CD4-positive, alpha-beta T cell treated with Interferon gamma for 1 hour (primary cell): ENCODE measurements around the gene IMP3.
"Not testable (repeated sequence)": the region's sequence is repeated elsewhere in the genome, so short reads cannot be mapped to it uniquely, and the experiment has no call there.

Experiments
- DNase-seq: peaks from one replicate; pipeline ENCODE4 v3.0.0-alpha.2; 2020

IMP3 gene

GRCh38 chr15:75639709-75640482 is at the start of gene IMP3:
Gene IMP3 (minus strand): TSS chr15:75640224. CDS start chr15:75640168, 56 bp downstream.
- DNase-seq = peak; percentile 91

GRCh38 chr15:75689429-75689828 is 49.4 kb upstream of the IMP3 start:
- not testable (repeated sequence) for DNase-seq

GRCh38 chr15:75688831-75689230 is 48.8 kb upstream of the IMP3 start:
- no peak for DNase-seq

GRCh38 chr15:75688278-75688557 is 48.2 kb upstream of the IMP3 start:
- no peak for DNase-seq

GRCh38 chr15:75687486-75688277 is 47.7 kb upstream of the IMP3 start:
- no peak for DNase-seq

GRCh38 chr15:75686212-75686642 is 46.2 kb upstream of the IMP3 start:
- peak; percentile 73 for DNase-seq

GRCh38 chr15:75685195-75685594 is 45.2 kb upstream of the IMP3 start:
- DNase-seq = no peak

GRCh38 chr15:75684648-75685047 is 44.6 kb upstream of the IMP3 start:
- no peak for DNase-seq

- DNase-seq = peak; percentile 64
Observed at GRCh38 chr15:75683646-75684312, 43.8 kb upstream of the IMP3 start.

- no peak for DNase-seq
Observed at GRCh38 chr15:75682181-75683135, 42.4 kb upstream of the IMP3 start.

- DNase-seq = no peak
Observed at GRCh38 chr15:75680007-75680789, 40.2 kb upstream of the IMP3 start.

- DNase-seq = not testable (repeated sequence)
Observed at GRCh38 chr15:75678324-75678690, 38.3 kb upstream of the IMP3 start.

GRCh38 chr15:75677465-75678323 is 37.7 kb upstream of the IMP3 start:
- DNase-seq = no peak

- no peak for DNase-seq
Observed at GRCh38 chr15:75676688-75677464, 36.9 kb upstream of the IMP3 start.

GRCh38 chr15:75675579-75676404 is 35.8 kb upstream of the IMP3 start:
- no peak for DNase-seq

GRCh38 chr15:75674366-75674765 is 34.3 kb upstream of the IMP3 start:
- no peak for DNase-seq

- DNase-seq = no peak
Observed at GRCh38 chr15:75673426-75674235, 33.6 kb upstream of the IMP3 start.
